Measurements from ENCODE around the gene RPS29.

GRCh38 chr14:49633640-49634546 lies 47.7 kb upstream of the RPS29 start:
- peak; percentile 79 to 91 (median 90) for TF ChIP-seq CTCF (IDR thresholded peaks at IDR 0.05)
- TF ChIP-seq POLR2AphosphoS5 (IDR thresholded peaks at IDR 0.05) = peak; percentile 72
- peak; percentile 36 for TF ChIP-seq POLR2A (IDR thresholded peaks at IDR 0.05)
